Colonic mucosa (tissue), 4 donors: ENCODE data around the gene PARD3B. TPM values are rescaled to one million over a fixed set of nuclear protein-coding genes. Genes with fewer than 3 reads are reported as not detected.

Experiments
- DNase-seq: peaks from one replicate; pipeline ENCODE4 v3.0.0-alpha.2; 2020
- H3K27ac ChIP-seq: fragments of 200-600 bp; one replicate; pipeline ENCODE4 v1.8.0; 2021
- H3K27me3 ChIP-seq: fragments of 200-600 bp; one replicate; pipeline ENCODE4 v1.8.0; 2021
- H3K36me3 ChIP-seq: fragments of 200-600 bp; one replicate; pipeline ENCODE4 v1.8.0; 2021
- H3K4me1 ChIP-seq: fragments of 200-600 bp; one replicate; pipeline ENCODE4 v1.8.0; 2021; ENCODE audit warnings: mild to moderate bottlenecking
- H3K4me3 ChIP-seq: fragments of 200-600 bp; one replicate; pipeline ENCODE4 v1.8.0; 2021
- H3K9ac ChIP-seq, 2 donors: one replicate each; pipeline ENCODE4 v1.7.0; 2013; ENCODE audit warnings: control low read depth in 2 of 2, low read depth in 2 of 2, low read length in 2 of 2
- H3K9me3 ChIP-seq: fragments of 200-600 bp; one replicate; pipeline ENCODE4 v1.8.0; 2021
- CTCF ChIP-seq: fragments of 200-600 bp; IDR thresholded peaks from one replicate; pipeline ENCODE4 v1.8.0; 2022; ENCODE audit warnings: antibody characterized with exemption, mild to moderate bottlenecking
- intact Hi-C: fragments of 100-400 bp; cut with DNase I; formaldehyde crosslinking; loops from one replicate; pipeline ENCODE4 v1.14.1; 2022
- total RNA-seq, 2 donors: library from RNA; stranded (reverse); fragmentation: NEBNext Ultra II Directional in 1 of 2; extraction: Animal tissue kit (Norgen Biotek cat#: 25700) in 1 of 2; gene quantifications; one replicate each; pipeline ENCODE4 v1.2.1, GENCODE V29; 2021
- donor health status: healthy.
- donor health status: DM: no; HTN: no; CAD: no.
- donor health status: DM: no; HTN: no; CAD: no.

The PARD3B gene
- total RNA-seq, 2 donors from 2014 or later: 20.0 to 24.2 TPM

DNA sequence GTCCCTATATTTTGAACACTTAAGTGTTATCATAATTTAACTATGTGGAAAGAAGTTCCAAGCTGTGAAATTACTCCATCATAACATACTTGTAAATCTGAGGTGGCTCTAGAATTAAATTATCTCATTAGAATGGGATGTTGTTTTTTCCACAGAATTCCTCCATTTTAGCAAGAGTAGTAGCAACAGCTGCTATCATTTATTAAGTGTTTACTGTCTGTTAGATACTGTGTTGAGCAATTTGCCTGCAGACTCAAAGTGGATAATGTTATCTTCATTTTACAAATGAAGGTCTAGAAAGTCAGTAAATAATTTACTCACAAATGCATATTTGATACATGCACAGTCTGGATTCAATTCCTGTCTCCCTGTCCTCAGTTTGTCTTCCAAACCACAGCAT, 632.3 kb downstream of the PARD3B start:
- intact Hi-C loops: no loop called here
- DNase-seq: no peak
- Histone ChIP-seq H3K9me3 (no peaks in the 10 kb centered on the region), H3K36me3 (no peaks in the 10 kb centered on the region), H3K9ac (no peak overlapping the region), H3K4me1 (no peaks in the 10 kb centered on the region), H3K27me3 (no peaks in the 10 kb centered on the region), H3K4me3 (no peak overlapping the region), H3K27ac (no peak overlapping the region)
- TF ChIP-seq CTCF: no peak

DNA sequence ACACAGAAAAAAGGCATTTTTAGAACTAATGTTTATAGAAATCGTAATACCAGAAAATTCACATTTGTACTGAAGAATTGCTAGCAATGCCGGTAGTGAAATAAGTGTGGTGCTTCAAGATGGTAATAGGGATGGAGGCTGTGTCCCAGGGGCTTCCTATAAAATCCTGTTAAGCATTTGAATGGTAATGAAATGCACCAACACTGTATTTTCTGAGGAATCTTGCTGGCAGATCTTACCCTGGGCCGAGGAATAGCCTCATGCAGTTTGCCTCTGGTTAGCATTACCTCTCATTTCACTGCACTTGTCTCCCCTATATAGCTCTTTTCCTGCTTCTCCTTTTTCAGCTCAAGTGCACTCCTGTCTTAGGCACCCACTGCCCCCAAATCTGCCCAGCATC, 635.5 kb downstream of the PARD3B start:
- intact Hi-C loops: no loop called here
- no peak for DNase-seq

GRCh38 chr2:205187731-205188130, 642.5 kb downstream of the PARD3B start:
- no peak overlapping the region for H3K9ac ChIP-seq
- no peaks in the 10 kb centered on the region for H3K4me1 ChIP-seq
- H3K36me3 ChIP-seq: no peaks in the 10 kb centered on the region
- no peak overlapping the region for H3K27ac ChIP-seq
- intact Hi-C loops: no loop called here
- no peaks in the 10 kb centered on the region for H3K9me3 ChIP-seq
- DNase-seq: no peak
- TF ChIP-seq CTCF: no peak
- H3K4me3 ChIP-seq: no peak overlapping the region
- H3K27me3 ChIP-seq: no peaks in the 10 kb centered on the region

More for the DNA sequence above, 635.5 kb downstream of the PARD3B start:
- Histone ChIP-seq H3K4me1 (no peaks in the 10 kb centered on the region), H3K9me3 (no peaks in the 10 kb centered on the region), H3K27ac (no peak overlapping the region), H3K36me3 (no peaks in the 10 kb centered on the region), H3K27me3 (no peaks in the 10 kb centered on the region), H3K9ac (no peak overlapping the region), H3K4me3 (no peak overlapping the region)
- TF ChIP-seq CTCF: no peak

GRCh38 chr2:205188239-205189138, 643.2 kb downstream of the PARD3B start:
- no peaks in the 10 kb centered on the region for H3K9me3 ChIP-seq
- no peak for TF ChIP-seq CTCF
- H3K9ac ChIP-seq: no peak overlapping the region
- H3K27ac ChIP-seq: no peak overlapping the region
- H3K36me3 ChIP-seq: no peaks in the 10 kb centered on the region
- intact Hi-C loops: no loop called here
- DNase-seq: peak; percentile 43
- H3K27me3 ChIP-seq: no peaks in the 10 kb centered on the region
- no peaks in the 10 kb centered on the region for H3K4me1 ChIP-seq
- no peak overlapping the region for H3K4me3 ChIP-seq

- H3K9ac ChIP-seq: no peak overlapping the region
- no peak for DNase-seq
- H3K4me3 ChIP-seq: no peak overlapping the region
- intact Hi-C loops: no loop called here
- no peak overlapping the region for H3K27ac ChIP-seq
- H3K9me3 ChIP-seq: no peaks in the 10 kb centered on the region
- H3K27me3 ChIP-seq: no peaks in the 10 kb centered on the region
- no peaks in the 10 kb centered on the region for H3K4me1 ChIP-seq
- no peak for TF ChIP-seq CTCF
- no peaks in the 10 kb centered on the region for H3K36me3 ChIP-seq
Observed at GRCh38 chr2:205189301-205189700, 644.0 kb downstream of the PARD3B start.
